Esophagus muscularis mucosa (tissue), 4 donors: ENCODE measurements around the gene CNBD2. TPM values are rescaled to one million over a fixed set of nuclear protein-coding genes. Genes with fewer than 3 reads are reported as not detected.

Source experiments
- DNase-seq: peaks from one replicate; pipeline ENCODE4 v3.0.0-alpha.2; 2017; ENCODE audit errors: extremely low spot score
- H3K27ac ChIP-seq, 4 donors: fragments of 200-600 bp; sonication (generic); replicated peaks in 1 of 4; 1 replicate in 3 of 4; 2 replicates in 1 of 4; pipeline ENCODE4 v1.5.1; 2016 to 2019; ENCODE audit warnings: mild to moderate bottlenecking in 1 of 4
- H3K27me3 ChIP-seq, 4 donors: fragments of 200-600 bp; sonication (generic); one replicate each; pipeline versions ENCODE4 v1.5.1 to v1.6.0; 2016 to 2019
- H3K36me3 ChIP-seq, 4 donors: fragments of 200-600 bp; sonication (generic); one replicate each; pipeline ENCODE4 v1.5.1; 2016 to 2019
- H3K4me1 ChIP-seq, 4 donors: fragments of 200-600 bp; sonication (generic); one replicate each; pipeline ENCODE4 v1.5.1; 2016 to 2019
- H3K4me3 ChIP-seq, 4 donors: fragments of 200-600 bp; sonication (generic); 1 replicate in 2 of 4; 2 replicates in 2 of 4; pipeline ENCODE4 v1.5.1; 2016 to 2019; ENCODE audit warnings: mild to moderate bottlenecking in 4 of 4, moderate library complexity in 1 of 4
- H3K9me3 ChIP-seq, 4 donors: fragments of 200-600 bp; sonication (generic); 1 replicate in 3 of 4; 2 replicates in 1 of 4; pipeline ENCODE4 v1.5.1; 2016 to 2019
- CTCF ChIP-seq, 3 experiments: fragments of 200-600 bp in 2 of 3; fragments of 450-650 bp in 1 of 3; sonication (generic) in 2 of 3; IDR thresholded peaks; one replicate each; pipeline ENCODE4 v1.5.1; 2017 to 2019; ENCODE audit warnings: antibody characterized with exemption in 3 of 3, mild to moderate bottlenecking in 2 of 3, moderate library complexity in 1 of 3
- EP300 ChIP-seq: sonication (generic); formaldehyde crosslinking; IDR thresholded peaks from one replicate; pipeline ENCODE4 v1.6.1; 2017; ENCODE audit warnings: antibody characterized with exemption
- POLR2A ChIP-seq: fragments of 450-650 bp; IDR thresholded peaks from one replicate; pipeline ENCODE4 v1.6.1; 2017; ENCODE audit warnings: antibody characterized with exemption, moderate library complexity, mild to moderate bottlenecking, low read depth
- POLR2AphosphoS5 ChIP-seq, 2 donors: sonication (generic); formaldehyde crosslinking; IDR thresholded peaks; one replicate each; pipeline ENCODE4 v1.6.1; 2017; ENCODE audit warnings: antibody characterized with exemption in 2 of 2
- WGBS: methylation state at CpG from one replicate; pipeline ENCODE4 v1.1.5; 2018; 5-methylcytosine and 5-hydroxymethylcytosine counted together
- intact Hi-C: fragments of 100-400 bp; cut with DNase I; formaldehyde crosslinking; loops from one replicate; pipeline ENCODE4 v1.15.1; 2023
- total RNA-seq, 4 donors: library from RNA; depleted of rRNA; stranded (reverse); fragments of >200 nt; gene quantifications; one replicate each; pipeline versions ENCODE4 v1.1.0 to v1.2.1, GENCODE V29; 2016

CNBD2 gene
- total RNA-seq, 4 donors from 2014 or later: 4.2 to 7.1 (median 4.7) TPM

GRCh38 chr20:36010076-36010475, 41.7 kb downstream of the CNBD2 start:
- Histone ChIP-seq H3K4me1 (no peaks in the 10 kb centered on the region), H3K27ac (no peak overlapping the region), H3K4me3 (no peak overlapping the region), H3K9me3 (no peaks in the 10 kb centered on the region), H3K27me3 (no peaks in the 10 kb centered on the region), H3K36me3 (no peaks in the 10 kb centered on the region)
- TF ChIP-seq CTCF (IDR thresholded peaks at IDR 0.05): no peak
- TF ChIP-seq POLR2AphosphoS5 (IDR thresholded peaks at IDR 0.05): no peak
- TF ChIP-seq EP300: no peak
- TF ChIP-seq POLR2A: no peak
- intact Hi-C loops: no loop called here
- DNase-seq: no peak
- 79% methylated on average over 4 of the region's 4 CpGs for WGBS

GRCh38 chr20:36010825-36011224, 42.4 kb downstream of the CNBD2 start:
- H3K27ac ChIP-seq: no peak overlapping the region
- H3K27me3 ChIP-seq: no peaks in the 10 kb centered on the region
- intact Hi-C loops: no loop called here
- WGBS: 80% methylated on average over 4 of the region's 4 CpGs
- no peaks in the 10 kb centered on the region for H3K36me3 ChIP-seq
- no peak for TF ChIP-seq POLR2A
- TF ChIP-seq POLR2AphosphoS5 (IDR thresholded peaks at IDR 0.05): no peak
- no peak for TF ChIP-seq EP300
- TF ChIP-seq CTCF (IDR thresholded peaks at IDR 0.05): no peak
- no peaks in the 10 kb centered on the region for H3K4me1 ChIP-seq
- H3K4me3 ChIP-seq: no peak overlapping the region
- H3K9me3 ChIP-seq: no peaks in the 10 kb centered on the region
- no peak for DNase-seq

GRCh38 chr20:36015806-36016403, 47.5 kb downstream of the CNBD2 start:
- 100% methylated on average over 1 of the region's 1 CpG for WGBS
- TF ChIP-seq EP300 (no peak), CTCF (IDR thresholded peaks at IDR 0.05) (no peak), POLR2AphosphoS5 (IDR thresholded peaks at IDR 0.05) (no peak), POLR2A (no peak)
- Histone ChIP-seq H3K27ac (no peak overlapping the region), H3K4me3 (no peak overlapping the region), H3K4me1 (peaks cover 10 to 24% (median 23%) of the 10 kb centered on the region in 4 donors), H3K36me3 (no peaks in the 10 kb centered on the region), H3K9me3 (no peaks in the 10 kb centered on the region), H3K27me3 (no peaks in the 10 kb centered on the region)
- DNase-seq: no peak
- intact Hi-C loops: no loop called here

GRCh38 chr20:36017048-36017951, 48.9 kb downstream of the CNBD2 start:
- peak in 1 of 2 donors; percentile 31 for TF ChIP-seq POLR2AphosphoS5 (IDR thresholded peaks at IDR 0.05)
- TF ChIP-seq CTCF (IDR thresholded peaks at IDR 0.05): no peak
- intact Hi-C loops: no loop called here
- no peaks in the 10 kb centered on the region for H3K9me3 ChIP-seq
- H3K4me3 ChIP-seq: no peak overlapping the region
- peak overlapping the region; percentile 39 to 71 (median 59) for H3K27ac ChIP-seq
- DNase-seq: no peak
- H3K27me3 ChIP-seq: no peaks in the 10 kb centered on the region
- peaks cover 10 to 24% (median 23%) of the 10 kb centered on the region in 4 donors for H3K4me1 ChIP-seq
- no peaks in the 10 kb centered on the region for H3K36me3 ChIP-seq
- 58% methylated on average over 11 of the region's 11 CpGs for WGBS
